Activated CD4-positive, alpha-beta T cell treated with anti-CD3 and anti-CD28 coated beads, Interleukin-2, amount 50 U/mL, for 16 hours (primary cell): ENCODE data around the gene CTDNEP1.

Source experiments
- DNase-seq: peaks from one replicate; pipeline ENCODE4 v3.0.0-alpha.2; 2020

CTDNEP1 gene

GRCh38 chr17:7226721-7227710, 24.5 kb downstream of the CTDNEP1 start:
- no peak for DNase-seq

- no peak for DNase-seq
These were observed 25.7 kb downstream of the CTDNEP1 start for GRCh38 chr17:7225711-7226331.

GRCh38 chr17:7224661-7225111, 26.8 kb downstream of the CTDNEP1 start:
- no peak for DNase-seq

GRCh38 chr17:7224110-7224509, 27.4 kb downstream of the CTDNEP1 start:
- DNase-seq = no peak

GRCh38 chr17:7223375-7223774, 28.2 kb downstream of the CTDNEP1 start:
- DNase-seq = no peak

GRCh38 chr17:7222972-7223292, 28.6 kb downstream of the CTDNEP1 start:
- no peak for DNase-seq

GRCh38 chr17:7222093-7222971, 29.2 kb downstream of the CTDNEP1 start:
- DNase-seq = no peak

GRCh38 chr17:7221278-7222092, 30.0 kb downstream of the CTDNEP1 start:
- DNase-seq = no peak

GRCh38 chr17:7220593-7221277, 30.8 kb downstream of the CTDNEP1 start:
- peak; percentile 74 for DNase-seq

- peak; percentile 84 for DNase-seq
These were observed 31.5 kb downstream of the CTDNEP1 start, which contains the start of the genes ACADVL and DLG4 for GRCh38 chr17:7219812-7220592. Gene ACADVL, plus strand, starts transcription at chr17:7219938. Its CDS starts 47 bp downstream, at chr17:7219985. Gene DLG4, minus strand, starts transcription at chr17:7219836.

- DNase-seq = no peak
These were observed 32.2 kb downstream of the CTDNEP1 start for GRCh38 chr17:7219229-7219811.

GRCh38 chr17:7218758-7219157, 32.8 kb downstream of the CTDNEP1 start:
- no peak for DNase-seq

- DNase-seq = no peak
These were observed 33.4 kb downstream of the CTDNEP1 start for GRCh38 chr17:7218166-7218565.

- DNase-seq = no peak
These were observed 34.2 kb downstream of the CTDNEP1 start for GRCh38 chr17:7217113-7217987.

GRCh38 chr17:7216242-7217112, 35.1 kb downstream of the CTDNEP1 start:
- DNase-seq = no peak

GRCh38 chr17:7215652-7216180, 35.8 kb downstream of the CTDNEP1 start:
- DNase-seq = no peak

GRCh38 chr17:7215136-7215638, 36.3 kb downstream of the CTDNEP1 start:
- no peak for DNase-seq
